ELF-1 (cell line): Measurements from ENCODE around the gene TIGD6.

Source experiments
- DNase-seq: peaks from one replicate; pipeline ENCODE4 v3.0.0-alpha.2; 2016; ENCODE audit warnings: low read depth, low spot score

The TIGD6 gene

DNA sequence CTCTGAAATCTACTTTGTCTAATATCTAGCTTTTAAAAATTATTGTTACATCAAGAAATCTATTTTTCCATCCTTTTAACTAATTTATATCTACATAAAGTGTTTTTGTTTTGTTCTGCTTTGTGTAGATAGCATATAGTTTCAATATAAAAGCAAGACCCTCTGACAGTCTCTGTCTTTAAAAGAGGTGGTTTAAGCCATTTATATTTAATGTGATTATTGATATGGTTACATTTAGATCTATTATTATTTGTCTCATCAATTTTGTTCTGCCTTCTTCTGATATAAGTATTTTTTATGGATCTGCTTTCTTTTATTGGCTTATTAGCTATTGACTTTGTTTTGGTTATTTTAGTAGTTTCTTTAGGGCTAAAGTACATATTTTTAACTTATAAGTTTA, 16.1 kb upstream of the TIGD6 start:
- DNase-seq = no peak

DNA sequence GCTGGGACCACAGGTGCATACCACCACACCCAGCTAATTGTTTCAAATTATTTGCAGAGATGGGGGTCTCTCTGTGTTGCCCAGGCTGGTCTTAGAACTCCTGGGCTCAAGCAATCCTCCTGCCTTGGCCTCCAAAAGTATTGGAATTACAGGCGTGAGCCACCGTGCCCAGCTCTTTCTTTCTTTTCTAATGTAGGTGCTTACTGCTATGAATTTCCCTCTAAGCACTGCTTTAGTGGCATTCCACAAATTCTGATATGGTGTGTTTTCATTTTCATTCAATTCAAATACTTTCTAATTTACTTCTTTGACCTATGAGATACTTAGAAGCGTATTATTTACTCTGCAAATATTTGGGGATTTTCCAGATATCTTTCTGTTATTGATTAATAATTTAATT, 15.0 kb upstream of the TIGD6 start:
- DNase-seq = no peak

DNA sequence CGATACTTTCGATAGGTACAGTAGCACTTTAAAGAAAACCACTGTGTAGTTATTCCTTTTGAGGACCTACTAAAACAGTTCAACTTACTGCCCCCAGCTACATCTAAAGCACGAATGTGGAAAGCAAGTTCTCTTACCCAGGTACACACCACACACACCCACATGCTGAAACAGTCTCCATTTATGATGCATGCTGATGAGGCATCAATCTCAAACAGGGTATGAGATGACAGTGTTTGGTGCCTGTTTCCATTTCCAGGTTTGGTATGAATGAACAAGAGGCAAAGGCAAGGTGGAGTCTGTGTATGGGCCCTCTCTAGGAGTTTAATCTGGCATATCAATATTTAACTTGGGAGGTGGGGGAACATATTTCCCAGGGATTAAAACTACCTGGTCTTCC, 14.0 kb upstream of the TIGD6 start:
- DNase-seq = no peak

DNA sequence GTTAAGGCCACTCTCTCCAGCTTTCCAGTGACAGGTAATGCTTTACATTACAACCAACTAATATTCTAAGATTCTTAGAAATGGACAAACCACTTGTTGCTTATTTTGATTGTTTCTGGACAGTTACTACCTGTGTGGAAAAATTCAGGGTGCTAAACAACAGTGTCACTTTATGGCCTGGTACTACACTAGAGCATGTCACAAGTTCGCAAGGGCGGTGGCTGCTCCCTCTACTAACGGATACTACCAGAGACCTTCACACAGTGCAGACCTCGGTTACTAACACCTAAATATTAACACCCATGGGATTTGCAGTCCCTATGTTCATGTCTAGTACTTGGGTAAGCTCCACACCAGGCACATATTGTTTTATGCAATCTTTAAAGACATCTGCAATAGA, 13.5 kb upstream of the TIGD6 start:
- no peak for DNase-seq

DNA sequence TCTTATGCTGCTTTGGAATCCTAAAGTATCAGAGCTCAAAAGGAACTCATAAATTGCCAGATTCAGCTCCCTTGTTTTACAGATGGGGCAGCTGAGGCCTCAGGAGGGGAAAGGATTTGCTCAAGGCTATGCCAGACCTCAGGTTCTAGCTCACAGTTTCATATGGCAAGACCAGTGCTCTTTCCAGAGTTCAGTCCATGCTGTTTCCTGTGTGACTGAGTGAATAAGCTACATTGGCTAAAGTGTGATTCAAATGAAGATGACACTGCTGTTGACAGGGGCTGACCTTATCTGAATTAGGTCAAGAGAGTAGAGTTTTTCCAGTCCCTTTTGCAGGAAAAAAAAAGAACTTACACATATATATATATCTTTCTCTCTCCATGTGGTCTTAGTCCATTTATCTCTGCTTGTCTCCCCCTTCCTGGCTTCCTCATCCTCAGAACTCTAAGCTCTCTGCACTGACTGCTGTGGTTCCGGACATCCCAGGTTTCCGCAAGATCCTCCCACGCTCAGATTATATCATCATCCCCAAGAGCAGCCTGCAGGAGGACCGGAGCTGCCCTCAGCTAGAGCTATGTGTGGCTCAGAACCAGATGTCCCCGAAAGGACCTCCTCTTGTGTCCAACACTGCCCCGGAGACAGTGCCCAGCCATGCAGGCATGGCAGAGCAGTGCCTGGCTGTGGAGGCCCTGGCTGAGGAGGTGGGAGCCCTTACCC, 9.4 kb upstream of the TIGD6 start:
- no peak for DNase-seq

DNA sequence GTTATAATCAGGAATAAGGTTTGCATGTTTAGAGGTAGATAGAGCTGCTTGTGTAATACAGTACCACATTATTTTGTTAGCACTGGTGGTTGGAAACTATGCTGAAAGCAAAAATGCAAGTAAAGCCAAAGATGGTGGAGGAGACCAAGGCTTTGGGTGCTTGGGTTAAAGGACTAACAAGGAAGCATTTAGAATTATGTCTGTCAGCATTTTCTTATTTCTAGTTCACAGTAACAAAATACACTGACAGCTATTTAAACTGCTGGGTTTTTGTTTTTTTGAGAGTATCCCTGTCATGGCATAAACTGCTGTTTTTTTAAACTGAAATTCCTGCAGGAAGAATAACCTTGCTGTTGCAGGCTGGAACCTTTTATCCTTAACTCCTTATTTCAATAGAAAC, 6.6 kb upstream of the TIGD6 start:
- no peak for DNase-seq

DNA sequence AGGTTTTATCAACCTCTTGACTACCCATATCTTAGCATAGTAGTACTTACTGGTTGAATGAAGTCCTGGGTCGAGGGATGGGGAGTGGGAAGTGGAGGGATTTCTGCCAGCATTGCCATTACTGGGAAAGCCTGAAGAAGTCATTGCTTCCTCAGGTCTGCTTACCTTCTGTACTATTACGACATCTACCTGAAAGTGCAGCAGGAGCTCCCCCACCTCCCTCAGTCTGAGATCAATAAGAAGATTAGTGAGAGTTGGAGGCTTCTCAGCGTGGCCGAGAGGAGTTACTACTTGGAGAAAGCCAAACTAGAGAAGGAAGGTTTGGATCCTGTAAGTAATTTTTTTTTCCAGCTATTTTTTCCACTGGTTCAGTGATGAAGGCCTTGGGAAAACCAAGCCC, 5.9 kb upstream of the TIGD6 start:
- no peak for DNase-seq

DNA sequence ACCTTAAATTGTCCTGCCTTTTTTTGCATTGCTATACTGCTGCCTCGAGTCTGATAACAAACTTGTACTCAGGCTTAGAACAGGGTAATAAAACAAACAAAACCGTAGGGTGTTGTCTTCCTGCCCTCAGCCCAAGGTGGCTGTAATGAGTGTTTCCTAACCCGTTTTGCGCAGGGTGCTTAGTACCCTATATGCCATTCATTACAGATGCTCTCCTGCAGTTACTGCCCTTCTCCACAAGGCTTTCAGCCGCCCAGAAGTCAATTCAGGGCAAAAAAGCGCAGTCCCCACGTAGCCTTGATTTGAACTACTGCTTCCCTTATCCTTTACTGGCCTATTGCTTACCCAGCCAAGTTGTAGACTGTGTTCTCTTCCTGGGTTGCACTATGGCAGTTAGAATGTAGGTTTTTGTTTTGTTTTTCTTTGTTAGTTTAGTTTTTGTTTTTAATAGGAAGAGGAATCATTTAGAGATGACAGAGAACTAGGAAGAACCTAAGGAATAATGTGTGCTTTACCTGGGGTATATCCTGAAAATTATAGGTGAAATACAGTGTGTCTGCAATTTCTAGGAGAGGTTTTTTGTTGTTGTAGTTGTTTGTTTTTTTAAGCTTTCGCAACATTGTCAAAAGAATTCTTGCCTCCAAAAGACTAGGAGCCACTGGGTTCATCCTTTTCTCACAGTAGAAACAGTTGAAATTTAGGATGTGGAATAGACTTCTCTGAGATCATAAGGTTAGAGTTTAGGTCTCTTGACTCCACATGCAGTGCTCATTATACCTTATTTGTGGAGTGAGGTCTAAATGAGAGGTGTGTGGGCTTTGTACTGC, 1.4 kb upstream of the TIGD6 start:
- peak; percentile 69 for DNase-seq

DNA sequence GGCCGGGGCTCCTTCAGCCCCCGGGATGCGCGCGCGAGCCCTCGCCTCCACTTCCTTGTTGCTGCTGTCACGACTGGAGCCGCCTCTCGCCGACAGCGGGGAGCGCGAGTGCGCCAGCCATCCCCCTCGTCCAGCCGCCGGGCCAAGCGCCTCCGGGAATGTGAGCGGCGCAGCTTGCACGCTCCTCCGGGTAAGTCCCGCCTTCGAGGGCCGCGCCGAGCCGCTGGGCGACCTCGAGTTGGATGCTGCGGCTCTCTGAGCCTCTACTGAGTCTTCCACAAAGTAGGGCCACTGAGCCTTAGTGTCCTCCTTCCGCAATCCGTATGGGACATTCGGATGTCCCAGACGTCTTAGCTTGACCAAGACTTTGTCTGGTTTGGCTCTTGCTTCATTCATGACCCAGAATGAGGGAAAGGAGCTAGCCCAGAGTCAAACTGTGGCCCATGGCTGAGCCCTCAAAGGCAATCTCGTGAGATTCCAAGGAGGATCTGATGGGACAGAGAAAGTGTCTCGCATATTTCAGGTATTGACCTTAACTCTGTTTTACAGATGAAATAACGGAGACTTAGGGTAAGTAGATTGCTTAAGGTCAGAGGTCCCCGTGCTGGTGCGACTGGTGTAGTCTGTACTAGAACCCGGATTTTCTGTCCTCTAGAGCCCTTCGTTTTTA, 671 bp upstream of the TIGD6 start:
- peak; percentile 74 for DNase-seq

DNA sequence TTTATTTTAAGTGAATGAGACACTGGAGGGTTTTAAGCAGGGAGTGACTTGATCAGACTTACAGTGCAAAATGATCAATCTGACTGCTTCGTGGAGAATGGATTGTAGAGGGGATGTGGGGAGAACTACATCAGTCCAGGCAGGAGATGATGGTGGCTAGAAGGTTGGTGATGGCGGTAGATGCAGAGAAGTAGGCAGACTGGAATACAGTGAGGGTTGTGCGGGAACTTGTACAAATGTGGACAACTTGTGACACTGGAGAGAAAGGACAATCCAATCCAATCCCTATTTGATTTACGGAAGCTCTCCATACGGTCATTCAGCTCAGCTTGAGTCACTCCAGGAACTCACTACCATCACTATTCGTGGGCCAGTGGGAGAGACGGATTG, 593 bp downstream of the TIGD6 start:
- no peak for DNase-seq

DNA sequence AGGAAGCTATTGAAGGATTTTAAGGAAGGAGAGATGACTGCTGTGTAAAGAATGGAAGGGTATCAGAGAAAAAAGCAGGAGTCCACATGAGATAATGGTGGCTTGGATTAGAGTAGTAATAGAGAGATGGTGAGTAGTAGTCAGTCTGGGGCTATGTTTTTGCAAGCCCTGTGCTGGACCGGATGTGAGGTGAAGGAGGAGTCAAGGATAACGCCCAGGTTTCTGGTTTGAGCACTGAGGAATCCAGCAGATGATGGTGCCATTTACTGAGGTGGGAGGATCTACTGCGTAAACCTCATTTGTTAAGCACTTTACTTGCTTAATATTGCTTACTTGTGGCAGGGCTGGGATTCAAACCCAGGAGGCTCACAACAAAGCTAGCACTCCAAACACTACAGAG, 1.1 kb downstream of the TIGD6 start:
- no peak for DNase-seq

DNA sequence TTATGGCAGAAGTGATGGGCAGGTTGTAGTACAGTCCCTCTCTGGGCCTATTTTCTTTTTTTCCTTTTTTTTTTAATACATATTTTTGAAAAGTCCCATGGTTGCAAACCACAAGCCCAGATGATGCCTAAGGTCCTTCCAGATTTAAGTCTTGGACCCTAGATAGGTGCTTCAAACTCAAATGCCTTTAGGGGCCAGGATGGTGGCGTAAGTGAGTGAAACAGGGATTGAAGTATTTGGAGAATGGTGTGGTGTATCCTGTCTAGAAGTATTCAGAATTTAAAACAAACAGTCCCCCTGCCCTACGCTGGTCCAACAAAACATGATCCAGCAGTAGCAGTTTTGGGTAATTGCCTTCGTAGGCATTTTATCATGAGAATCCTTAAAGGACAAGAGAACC, 2.2 kb downstream of the TIGD6 start:
- no peak for DNase-seq

DNA sequence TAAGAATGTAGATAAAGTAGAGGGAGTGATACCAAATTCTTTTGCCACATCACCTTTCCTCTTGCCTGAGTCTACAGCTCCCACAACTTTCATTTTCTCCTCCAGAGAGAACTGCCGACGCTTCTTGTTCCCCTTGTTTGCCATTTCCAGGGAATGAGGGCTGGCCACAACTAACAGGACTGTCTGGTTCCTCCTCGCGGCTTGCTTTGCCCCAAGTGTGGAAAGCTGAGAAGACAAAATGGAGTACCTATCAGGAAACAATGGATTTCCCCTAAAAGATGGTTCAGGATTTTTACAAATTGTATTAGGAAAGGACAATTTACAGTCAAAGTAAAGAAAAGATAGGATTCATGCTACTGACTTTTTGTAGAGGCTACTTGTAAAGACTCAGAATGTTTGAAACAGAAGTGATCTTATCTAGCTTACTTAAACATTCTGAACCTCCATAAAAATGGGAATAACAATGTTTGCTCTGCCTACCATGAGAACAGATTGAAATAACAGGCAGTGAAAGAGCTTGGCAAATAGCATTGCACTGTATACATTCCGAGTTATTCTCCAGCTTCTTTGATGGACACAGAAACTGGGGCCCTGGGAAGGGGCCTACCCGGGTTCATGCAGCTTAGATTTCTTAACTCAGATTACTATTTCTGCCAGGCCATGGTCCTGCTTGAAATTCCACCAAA, 4.1 kb downstream of the TIGD6 start:
- DNase-seq = no peak

DNA sequence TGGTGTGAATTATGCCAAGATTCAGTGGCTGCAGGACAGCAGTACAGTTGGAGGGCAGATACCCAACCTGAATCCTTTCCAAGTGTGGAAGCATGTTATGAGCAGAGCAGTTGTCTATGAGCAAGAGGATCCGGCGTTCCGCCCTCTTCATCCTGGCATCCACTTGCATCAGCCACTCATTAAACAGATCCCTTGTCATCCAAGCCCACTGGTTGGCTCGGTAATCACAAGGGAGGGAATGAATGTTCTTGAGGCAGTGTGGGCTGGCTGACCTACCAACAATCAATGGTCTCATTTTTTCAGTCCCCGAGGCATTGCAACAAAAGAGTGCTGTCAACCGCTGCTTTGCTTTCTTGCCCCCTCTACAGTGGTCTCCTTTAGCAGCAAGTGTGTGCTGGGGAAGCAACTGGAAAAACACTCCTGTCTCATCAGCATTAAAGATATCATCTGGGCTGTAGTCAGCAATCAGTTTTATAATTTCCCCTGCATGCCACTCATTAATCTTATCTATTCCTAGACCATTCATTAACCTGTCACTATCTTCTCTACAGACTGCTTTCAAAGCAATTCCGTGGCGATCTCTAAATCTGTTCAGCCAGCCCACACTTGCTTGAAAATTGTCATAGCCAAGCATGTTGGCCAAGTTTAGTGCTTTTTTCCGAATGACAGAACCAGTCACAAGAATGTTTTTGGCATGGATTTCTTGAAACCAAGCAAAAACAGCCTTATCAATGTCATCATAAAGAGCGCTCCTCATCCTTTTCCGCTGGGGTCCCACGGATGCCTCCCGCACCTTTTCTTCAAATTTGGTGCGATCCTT, 4.9 kb downstream of the TIGD6 start:
- DNase-seq = no peak

DNA sequence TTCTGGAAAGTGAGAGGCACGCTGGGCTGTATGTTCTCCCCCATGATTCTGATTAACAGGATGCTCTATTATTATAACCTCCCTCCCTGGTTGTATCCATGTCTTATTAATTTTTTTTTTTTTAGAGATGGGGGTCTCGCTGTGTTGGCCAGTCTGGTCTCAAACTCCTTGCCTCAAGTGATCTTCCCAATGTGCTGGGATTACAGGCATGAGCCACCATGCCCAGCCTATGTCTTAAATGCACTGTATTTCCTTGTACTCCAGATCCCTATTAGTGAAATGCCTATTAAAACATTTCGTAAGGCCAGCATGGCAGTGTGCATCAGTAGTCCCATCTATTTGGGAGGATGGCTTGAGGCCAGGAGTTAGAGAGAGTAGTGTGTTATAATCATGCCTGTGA, 7.0 kb downstream of the TIGD6 start:
- DNase-seq = no peak

DNA sequence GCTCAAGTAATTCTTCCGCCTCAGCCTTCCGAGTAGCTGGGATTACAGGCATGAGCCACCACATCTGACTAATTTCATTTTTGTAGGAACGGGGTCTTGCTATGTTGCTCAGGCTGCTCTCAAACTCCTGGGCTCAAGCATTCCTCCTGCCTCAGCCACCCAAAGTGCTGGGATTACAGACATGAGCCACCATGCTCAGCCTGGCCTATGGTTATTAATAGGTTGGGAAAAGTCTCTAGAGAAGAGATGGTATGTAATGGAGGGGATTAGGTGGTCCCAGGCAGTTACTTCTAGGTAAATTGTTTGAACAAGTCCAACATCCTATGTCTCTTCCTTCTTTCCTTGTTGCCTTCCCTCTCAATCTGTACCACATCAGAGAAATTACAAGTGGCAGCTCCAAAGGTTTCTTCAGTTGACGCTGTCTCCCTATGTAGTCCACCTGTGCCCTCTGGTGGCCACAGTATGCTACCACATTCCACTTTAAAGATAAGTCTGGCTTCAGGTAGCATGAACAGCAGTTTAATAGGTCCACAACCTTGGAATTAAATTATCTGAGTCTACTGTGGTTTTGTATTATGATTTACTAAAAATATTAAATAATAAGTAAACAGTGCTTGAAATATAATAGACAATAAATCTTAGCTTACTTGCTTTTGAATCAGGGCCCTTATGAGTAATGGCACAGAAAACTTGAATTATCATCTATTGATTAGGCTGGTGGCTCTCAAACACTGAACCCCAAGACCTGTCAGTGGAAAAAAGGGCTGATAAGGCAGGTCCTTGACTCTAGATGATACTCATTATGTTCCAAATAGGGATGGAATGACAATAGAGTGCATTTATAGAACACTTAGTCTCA, 9.7 kb downstream of the TIGD6 start:
- peak; percentile 45 for DNase-seq

DNA sequence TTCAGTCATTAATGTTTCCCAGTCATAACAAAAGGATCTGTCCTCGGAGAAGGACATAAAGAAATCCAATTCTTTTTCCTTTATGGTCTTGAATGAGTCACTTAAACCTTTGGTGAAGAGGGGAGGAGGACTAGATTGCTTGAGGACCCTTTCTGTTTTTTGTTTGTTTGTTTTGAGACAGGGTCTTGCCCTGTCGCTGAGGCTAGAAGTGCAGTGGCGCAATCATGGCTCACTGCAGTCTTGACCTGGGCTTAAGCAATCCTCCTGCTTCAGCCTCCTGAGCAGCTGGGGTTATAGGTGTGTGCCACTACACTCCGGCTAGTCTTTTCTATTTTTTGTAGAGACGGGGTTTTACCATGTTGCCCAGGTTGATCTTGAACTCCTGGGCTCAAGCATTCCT, 12.3 kb downstream of the TIGD6 start:
- DNase-seq = no peak

DNA sequence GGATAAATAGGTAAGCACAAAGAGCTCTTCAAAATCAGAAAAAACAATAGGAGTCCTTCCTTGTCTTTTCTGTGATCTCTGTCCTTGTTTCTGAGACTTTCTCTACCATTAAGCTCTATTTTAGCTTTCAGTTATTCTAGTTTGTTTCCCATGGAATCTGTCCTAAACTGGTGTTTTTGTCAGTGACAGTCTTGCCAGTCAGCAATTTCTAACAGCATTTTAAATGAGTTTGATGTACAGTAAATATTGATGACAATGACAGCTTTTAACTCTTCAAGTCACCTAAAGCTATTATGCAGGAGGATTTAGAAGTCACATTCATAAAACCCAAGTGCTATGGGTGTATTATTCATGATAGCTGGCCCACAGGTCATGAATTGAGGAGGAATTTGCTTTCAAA, 17.9 kb downstream of the TIGD6 start:
- DNase-seq = no peak

DNA sequence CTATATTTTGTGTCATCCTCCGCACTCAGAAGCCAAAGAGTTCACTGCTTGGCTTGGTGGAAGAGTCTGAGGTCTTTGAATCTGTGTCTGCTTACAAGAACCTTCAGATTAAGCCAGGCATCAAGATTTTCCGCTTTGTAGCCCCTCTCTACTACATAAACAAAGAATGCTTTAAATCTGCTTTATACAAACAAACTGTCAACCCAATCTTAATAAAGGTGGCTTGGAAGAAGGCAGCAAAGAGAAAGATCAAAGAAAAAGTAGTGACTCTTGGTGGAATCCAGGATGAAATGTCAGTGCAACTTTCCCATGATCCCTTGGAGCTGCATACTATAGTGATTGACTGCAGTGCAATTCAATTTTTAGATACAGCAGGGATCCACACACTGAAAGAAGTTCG, 19.2 kb downstream of the TIGD6 start:
- DNase-seq = no peak

DNA sequence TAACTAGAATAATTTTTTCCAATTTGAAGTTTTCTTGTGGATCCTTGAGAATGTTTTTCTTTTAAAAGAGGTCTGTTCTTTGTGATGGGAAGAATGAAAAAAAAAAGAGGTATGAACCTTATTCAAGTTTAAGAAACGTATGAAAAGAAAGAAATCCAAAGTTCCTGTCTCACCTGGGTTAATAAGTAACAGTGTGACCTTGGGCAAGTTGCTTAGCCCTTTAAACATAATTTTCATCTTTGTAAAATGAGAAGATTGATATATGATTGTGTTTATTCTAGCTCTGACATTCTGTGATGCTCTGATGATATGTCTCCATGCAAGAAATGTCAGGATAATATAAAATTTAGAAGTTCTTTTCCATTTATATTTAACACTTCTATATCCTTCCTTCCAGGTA, 20.6 kb downstream of the TIGD6 start:
- no peak for DNase-seq
